Lung (tissue), 12 donors: Measurements from ENCODE around the gene ADGRE3. TPM values are rescaled to one million over a fixed set of nuclear protein-coding genes. Genes with fewer than 3 reads are reported as not detected.

Experiments used
- ATAC-seq: fragments of 200-7000 bp; cut with Tn5 transposase; one replicate; pipeline ENCODE4 v1.9.1; 2020; ENCODE audit warnings: moderate number of reproducible peaks; ENCODE audit not compliant: insufficient read depth, low FRiP score
- DNase-seq, 3 donors: peaks; one replicate each; pipeline ENCODE4 v3.0.0-alpha.2; 2013 to 2017
- H3K27ac ChIP-seq, 2 donors: one replicate each; pipeline ENCODE4 v1.5.1; 2013; ENCODE audit warnings: mild to moderate bottlenecking in 2 of 2, moderate library complexity in 2 of 2, control low read depth in 1 of 2, inconsistent platforms in 1 of 2, low read depth in 1 of 2, low read length in 1 of 2
- H3K27me3 ChIP-seq, 3 donors: one replicate each; pipeline ENCODE4 v1.5.1; 2013; ENCODE audit warnings: low read length in 2 of 3; ENCODE audit not compliant: control insufficient read depth in 3 of 3, insufficient read depth in 3 of 3
- H3K36me3 ChIP-seq, 4 donors: one replicate each; pipeline ENCODE4 v1.5.1; 2013; ENCODE audit warnings: low read length in 4 of 4, mild to moderate bottlenecking in 1 of 4, moderate library complexity in 1 of 4; ENCODE audit not compliant: control insufficient read depth in 4 of 4, insufficient read depth in 4 of 4
- H3K4me1 ChIP-seq, 5 donors: one replicate each; pipeline ENCODE4 v1.5.1; 2013; ENCODE audit warnings: low read length in 5 of 5, mild to moderate bottlenecking in 2 of 5, moderate library complexity in 1 of 5; ENCODE audit not compliant: control insufficient read depth in 5 of 5, insufficient read depth in 5 of 5
- H3K4me3 ChIP-seq: one replicate; pipeline ENCODE4 v1.5.1; 2013; ENCODE audit warnings: mild to moderate bottlenecking, control low read depth, moderate library complexity
- H3K9ac ChIP-seq, 2 donors: one replicate each; pipeline ENCODE4 v1.5.1; 2013; ENCODE audit warnings: low read length in 2 of 2, control low read depth in 1 of 2; ENCODE audit not compliant: insufficient read depth in 1 of 2
- H3K9me3 ChIP-seq, 4 donors: one replicate each; pipeline ENCODE4 v1.5.1; 2013; ENCODE audit warnings: low read length in 3 of 4, mild to moderate bottlenecking in 1 of 4, moderate library complexity in 1 of 4; ENCODE audit not compliant: control insufficient read depth in 4 of 4, insufficient read depth in 3 of 4
- CTCF ChIP-seq: IDR thresholded peaks from 2 replicates; pipeline ENCODE4 v1.5.1; 2012; ENCODE audit warnings: mild to moderate bottlenecking; ENCODE audit errors: control extremely low read depth, extremely low read depth
- WGBS, 2 donors: extraction: QIAGEN DNeasy Blood & Tissue Kit; methylation state at CpG; one replicate each; pipeline ENCODE4 v1.1.7; 2013; 5-methylcytosine and 5-hydroxymethylcytosine counted together
- polyA plus RNA-seq, 2 donors: library from polyadenylated mRNA; stranded (reverse); fragments of 200-250 nt; gene quantifications; one replicate each; pipeline ENCODE4 v1.2.1, GENCODE V29; 2013
- total RNA-seq, 2 donors: library from RNA; depleted of rRNA in 1 of 2; stranded (reverse); fragments of >200 nt in 1 of 2; gene quantifications; one replicate each; pipeline ENCODE4 v1.2.1, GENCODE V29; 2014 to 2021
- donor health status: control.
- donor health status: control.
- donor health status: Bipolar disorder and iron deficiency.
- donor health status: healthy.
- donor health status: DM: yes; HTN: yes; CAD: no.

ADGRE3 gene
- total and polyA plus RNA-seq, 4 donors = 1.5 to 2.1 (median 1.7) TPM

DNA sequence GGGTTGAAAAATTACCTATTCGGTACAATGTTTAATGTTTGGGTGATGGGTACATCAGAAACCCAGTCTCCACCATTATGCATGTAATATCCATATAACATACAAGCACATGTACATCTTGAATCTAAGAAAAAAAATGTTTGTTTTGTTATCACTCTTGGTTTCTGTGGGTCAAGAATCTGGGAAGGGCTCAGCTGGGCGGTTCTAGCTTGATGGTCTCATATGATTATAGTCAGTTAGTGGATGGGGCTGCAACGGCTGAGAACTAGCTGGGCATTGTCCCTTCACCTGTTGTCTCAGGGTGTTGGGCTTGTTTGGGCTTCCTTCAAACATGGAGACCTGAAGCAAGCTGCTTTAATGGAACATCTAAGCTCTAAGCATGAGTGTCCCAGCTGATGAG is 4.7 kb downstream of the ADGRE3 start:
- DNase-seq (no peak), ATAC-seq (no peak)
- Histone ChIP-seq H3K4me3 (no peak overlapping the region), H3K27ac (no peak overlapping the region), H3K9me3 (peaks cover 0 to 9% (median 2%) of the 10 kb centered on the region in 4 donors), H3K4me1 (no peaks in the 10 kb centered on the region), H3K36me3 (no peaks in the 10 kb centered on the region), H3K9ac (no peak overlapping the region), H3K27me3 (peaks cover 0 to 7% (median 0%) of the 10 kb centered on the region in 3 donors)
- TF ChIP-seq CTCF = no peak
- 81 to 91% methylated on average over 3 of the region's 3 CpGs for WGBS, 2 donors

- Histone ChIP-seq H3K4me1 (no peaks in the 10 kb centered on the region), H3K36me3 (no peaks in the 10 kb centered on the region), H3K9me3 (no peaks in the 10 kb centered on the region), H3K27me3 (no peaks in the 10 kb centered on the region), H3K27ac (no peak overlapping the region), H3K4me3 (no peak overlapping the region), H3K9ac (no peak overlapping the region)
- DNase-seq = peak in 2 of 3 donors; percentile 2 to 9
- no peak for ATAC-seq
- no peak for TF ChIP-seq CTCF
- 33 to 57% methylated on average over 12 of the region's 12 CpGs for WGBS, 2 donors
These were observed 13.2 kb downstream of the ADGRE3 start for GRCh38 chr19:14661372-14661924.

DNA sequence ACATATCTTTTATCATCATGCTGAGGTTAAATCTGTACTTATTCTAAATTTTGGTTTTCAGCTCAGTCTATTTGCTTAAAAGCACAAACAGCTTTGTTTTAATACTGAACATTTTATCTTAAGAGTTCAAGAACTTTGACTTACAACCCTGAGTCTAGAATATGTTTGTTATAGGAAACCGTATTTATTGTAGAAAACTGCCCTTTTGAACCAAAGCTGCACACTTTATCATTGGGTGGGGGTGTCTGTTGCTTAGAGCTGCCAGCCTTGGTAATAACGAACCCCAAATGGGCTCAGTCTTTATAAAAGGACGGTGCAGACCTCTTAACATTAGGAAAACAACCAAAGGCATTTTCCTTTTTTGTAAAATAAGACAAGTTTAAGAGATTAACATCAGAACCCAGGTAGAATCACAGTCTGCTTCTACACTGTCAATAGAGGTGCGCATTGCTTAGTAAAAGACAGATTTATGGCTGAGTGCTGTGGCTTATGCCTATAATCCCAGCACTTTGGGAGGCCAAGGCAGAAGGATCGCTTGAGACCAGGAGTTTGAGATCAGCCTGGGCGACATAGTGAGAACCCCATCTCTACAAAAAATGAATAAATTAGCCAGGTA is 14.7 kb downstream of the ADGRE3 start:
- Histone ChIP-seq H3K9ac (no peak overlapping the region), H3K4me1 (no peaks in the 10 kb centered on the region), H3K9me3 (no peaks in the 10 kb centered on the region), H3K27me3 (no peaks in the 10 kb centered on the region), H3K4me3 (no peak overlapping the region), H3K27ac (no peak overlapping the region), H3K36me3 (no peaks in the 10 kb centered on the region)
- DNase-seq (no peak), ATAC-seq (no peak)
- 66 to 84% methylated on average over 6 of the region's 6 CpGs for WGBS, 2 donors
- TF ChIP-seq CTCF = no peak
